GM18873 (cell line): ENCODE measurements around the gene ARHGEF10L.

ENCODE experiments used
- ATAC-seq: cut with Tn5 transposase; IDR thresholded peaks from one replicate; pipeline ENCODE4 v1.9.1; 2021; ENCODE audit warnings: mild to moderate bottlenecking, moderate library complexity, moderate number of reproducible peaks; ENCODE audit not compliant: unreplicated experiment, low FRiP score

Gene ARHGEF10L

DNA sequence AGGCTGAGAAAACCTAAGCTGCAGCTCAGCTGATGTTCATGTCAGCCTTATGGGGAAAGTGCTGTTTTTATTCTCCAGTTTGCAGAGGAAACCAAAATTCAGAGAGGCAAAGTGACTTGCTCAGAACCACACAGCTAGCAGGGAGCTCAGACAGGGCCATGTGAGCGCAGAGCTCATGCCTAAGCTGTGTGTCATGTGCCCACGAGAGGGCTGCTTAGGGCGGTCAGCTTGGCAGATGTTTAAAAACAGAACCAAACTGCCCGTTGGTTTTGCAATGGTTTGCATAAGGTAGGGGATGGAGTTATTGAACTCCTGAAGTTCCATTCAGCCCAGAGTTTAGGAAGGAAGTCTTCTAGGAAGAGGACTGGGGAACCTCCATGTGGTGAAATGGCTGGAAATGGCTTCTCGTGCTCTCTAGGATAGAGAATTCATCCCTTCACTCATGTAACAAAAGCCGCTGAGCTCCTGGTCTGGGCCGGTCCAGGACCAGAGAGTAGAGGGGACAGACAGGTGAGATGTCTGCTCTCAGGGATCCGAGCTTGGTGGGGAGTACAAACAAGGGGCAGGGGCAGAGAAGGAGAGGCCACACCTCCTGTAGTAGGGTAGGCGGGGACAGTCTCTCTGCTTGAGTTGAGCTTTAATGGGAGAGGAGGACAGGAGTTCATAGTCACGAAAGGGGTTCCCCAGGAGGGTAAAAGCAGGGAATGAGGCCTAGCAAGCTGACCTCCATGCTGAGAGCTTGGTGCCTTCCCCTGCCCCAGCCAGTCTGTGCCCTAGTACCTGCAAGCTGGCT is 46.9 kb downstream of the ARHGEF10L start:
- ATAC-seq, result no peak

DNA sequence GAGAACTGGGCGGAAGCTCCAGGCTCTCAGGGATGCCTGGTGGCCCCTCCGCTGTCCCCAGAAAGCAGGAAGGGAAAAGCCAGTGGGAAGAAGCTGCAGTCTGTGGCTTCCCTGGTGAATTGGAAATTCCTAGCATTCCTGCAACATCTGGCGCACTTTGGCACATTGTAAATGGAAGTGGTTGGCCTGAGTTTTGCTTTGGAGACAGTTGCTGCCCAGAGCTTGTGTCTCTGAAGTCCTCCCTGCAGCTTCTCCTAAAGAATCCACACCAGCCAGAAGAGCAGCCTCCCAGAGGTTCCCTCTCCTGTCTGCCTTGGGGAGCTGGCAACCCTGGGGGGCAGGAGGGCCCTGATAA is 48.2 kb downstream of the ARHGEF10L start:
- no peak for ATAC-seq

DNA sequence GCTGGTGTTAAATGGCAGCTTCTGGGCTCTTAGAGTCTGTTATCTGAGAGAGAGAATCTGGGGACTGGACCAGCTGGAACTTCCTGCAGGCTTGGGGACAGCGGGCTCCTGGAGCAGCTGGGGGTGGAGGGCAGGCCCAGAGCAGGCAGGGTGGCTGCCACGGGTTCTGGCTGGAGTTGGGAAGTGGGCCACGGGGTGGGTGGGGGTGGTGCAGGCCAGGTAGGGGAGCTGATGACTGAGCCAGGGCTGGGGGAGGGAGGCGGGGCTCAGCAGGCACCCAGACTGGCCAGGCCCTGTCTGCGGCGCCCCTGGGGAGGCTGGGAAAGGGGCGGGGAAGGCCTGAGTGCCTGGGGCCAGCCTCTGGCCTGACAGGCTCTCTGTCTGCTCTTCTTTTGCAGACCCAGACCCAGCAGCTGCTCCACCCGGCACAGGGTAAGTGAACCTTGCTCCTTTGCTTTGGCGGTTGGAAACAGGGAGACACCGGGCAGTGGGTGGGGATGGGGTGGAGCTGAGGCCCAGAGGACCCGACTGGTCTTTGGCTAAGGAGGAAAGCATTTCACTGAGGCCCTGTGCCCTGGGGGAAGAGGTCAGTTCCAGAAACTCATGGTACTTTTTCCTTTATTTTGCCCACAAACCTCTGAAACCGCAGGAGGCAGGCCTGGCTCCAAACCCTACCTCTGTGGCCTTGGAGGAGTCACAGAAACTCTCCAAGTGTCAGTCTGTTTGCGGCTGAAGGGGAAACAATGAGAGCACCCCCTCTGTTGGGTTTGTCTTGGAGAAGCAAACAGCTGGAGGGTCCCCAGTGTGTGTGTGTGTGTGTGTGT is 48.8 kb downstream of the ARHGEF10L start:
- no peak for ATAC-seq

DNA sequence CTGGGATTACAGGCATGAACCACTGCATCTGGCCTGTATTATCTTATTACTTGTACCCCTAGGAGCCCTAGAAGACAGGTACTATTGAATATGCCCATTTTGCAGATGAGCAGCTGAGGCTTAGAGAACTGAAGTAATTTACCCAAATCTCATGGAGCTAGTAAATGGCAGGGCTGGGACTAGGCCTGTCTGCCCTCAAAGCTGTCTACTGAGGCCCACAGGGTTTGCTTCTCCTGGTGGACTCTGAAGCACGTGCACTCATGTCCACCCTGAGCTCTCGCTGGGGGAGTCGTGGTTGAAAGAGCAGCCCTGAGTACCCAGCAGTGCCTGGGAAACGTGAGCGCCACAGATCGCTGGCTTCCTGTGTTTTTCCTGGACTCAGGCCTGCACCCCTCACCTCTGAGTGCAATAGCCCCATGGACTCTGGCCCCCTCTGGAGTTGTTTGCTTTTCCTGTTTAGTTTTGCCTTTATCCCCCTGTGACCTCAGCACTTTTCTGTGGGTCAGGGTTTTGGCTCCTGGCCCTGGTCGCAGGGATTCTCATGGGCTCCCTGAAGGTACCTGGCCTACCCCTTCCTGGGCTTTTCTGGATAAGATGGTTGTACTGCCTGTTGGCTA is 52.4 kb downstream of the ARHGEF10L start:
- no peak for ATAC-seq

DNA sequence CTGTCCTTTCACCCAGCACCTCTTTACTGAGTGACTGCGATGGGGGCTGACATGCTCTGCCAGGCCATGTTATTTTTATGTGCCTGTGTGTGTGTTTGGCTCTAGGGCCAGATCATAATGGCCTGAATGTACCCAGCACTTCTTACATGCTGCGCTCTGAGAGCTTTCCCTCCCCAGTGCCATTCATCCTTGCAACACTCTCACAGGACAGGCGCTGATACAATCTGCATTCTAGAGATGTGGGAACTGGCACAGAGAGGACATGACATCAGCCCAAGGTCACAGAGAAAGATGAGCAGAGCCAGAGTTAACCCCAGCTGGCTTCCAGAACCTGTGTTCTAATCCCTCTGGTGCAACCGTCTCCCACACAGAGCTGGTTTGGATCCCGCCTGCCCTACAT is 54.5 kb downstream of the ARHGEF10L start:
- ATAC-seq, result no peak

DNA sequence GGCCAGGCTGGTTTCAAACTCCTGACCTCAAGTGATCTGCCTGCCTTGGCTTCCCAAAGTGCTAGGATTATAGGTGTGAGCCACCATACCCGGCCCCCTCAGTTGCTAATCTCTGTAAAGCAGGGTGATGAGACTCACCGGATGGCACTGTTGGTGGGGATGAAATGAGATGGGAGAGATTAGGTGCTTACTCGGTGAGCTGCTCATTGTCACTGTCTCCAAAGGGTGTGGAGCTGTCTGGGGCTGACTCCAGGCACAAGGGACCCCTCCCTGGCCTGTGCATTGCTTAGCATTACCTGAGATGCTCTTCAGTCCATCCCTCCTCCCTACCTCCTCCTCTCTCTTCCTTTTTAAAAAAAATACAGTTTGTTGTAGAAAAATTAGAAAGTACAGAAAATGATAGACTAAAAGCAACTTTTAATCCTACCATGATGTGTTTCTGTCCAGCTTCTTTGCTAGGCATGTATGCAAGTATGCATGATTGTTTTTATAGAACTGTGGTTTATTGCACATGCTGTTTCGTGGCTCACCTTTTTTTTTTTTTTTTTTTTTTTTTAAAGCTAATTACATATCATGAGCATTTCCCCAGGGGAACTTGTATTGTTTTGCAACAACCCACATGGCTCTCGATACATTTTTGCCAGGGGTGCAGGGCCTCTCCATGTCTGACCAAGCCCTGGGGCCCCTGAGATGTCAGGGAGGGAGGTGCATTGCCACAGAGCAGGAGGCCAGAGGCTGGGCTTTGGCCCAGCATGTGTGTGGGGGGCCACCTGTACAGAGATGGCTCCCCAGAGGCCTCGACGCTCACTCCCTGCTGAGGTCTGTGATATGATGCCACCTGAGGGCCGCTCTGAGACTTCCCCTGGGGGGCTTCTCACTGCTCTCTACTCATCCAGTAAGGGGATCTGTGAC is 55.4 kb downstream of the ARHGEF10L start:
- no peak for ATAC-seq

DNA sequence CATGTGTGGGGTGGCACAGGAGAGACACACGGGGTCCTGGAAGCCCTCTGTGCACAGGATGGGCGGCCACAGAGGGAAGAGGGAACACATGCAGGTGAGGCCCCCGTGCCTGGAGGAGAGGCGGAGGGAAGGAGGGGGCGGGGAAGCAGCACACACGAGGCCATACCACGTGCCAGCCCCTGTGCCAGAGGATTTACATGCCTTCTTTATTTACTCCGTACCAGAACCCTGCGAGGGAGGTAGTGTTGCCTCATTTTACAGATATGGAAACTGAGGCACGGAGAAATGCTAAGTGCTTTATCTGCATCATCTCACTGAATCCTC is 56.1 kb downstream of the ARHGEF10L start:
- no peak for ATAC-seq

DNA sequence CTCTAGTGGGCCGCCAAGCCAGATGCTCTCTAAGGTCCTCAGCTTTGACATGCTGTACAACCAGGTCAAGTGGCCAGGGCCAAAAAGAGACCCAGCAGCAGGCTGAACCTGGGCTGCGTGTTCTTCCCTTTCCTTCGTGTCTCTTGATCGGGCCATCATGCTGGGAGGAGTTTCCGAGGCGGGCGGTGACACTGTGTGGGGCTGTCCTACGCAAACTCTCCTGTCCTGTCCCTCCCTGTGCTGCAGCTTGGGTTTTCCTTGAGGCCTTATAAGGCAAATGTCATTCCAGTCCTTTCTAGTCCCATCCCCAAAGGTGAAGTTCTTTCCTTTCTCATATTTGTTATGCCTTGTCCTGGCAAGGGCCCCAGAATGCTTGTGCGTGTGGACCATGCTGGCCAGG is 56.7 kb downstream of the ARHGEF10L start:
- no peak for ATAC-seq

DNA sequence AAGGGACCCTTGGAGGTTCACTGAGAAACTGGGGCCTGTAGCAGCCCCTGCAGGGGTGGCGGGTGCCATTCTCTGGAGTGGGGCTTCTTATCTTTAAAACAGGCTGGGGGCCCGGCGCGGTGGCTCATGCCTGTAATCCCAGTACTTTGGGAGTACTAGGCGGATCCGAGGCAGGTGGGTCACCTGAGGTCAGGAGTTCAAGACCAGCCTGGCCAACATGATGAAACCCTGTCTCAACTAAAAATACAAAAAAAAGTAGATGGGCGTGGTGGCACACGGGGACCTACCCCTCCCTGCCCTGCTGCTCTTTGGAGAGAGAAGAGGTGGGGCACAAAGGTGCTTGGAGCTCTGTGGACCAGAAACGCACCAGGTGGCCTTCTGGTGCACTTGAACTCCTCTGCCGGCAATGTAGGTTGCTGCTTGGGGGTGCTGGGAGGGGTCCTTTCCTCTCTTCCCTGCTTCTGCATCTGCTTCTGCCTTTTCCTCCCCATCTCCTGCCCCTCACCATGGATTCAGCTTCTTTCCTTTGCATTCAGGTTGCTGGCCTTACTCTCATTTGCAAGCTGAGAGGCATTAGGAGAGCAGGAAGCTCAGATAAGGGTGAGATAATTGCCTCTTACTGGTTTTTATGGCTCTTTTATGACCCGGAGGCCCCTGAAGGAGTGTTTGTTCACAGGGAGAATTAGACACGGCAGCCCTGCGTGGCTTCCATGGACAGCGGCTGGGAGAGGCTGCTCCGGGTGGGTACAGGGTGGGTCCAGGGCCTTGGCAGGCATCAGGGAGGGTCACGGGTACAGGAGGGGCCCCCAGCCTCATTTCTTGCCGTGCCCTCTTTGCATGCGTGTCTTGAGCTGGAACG is 57.4 kb downstream of the ARHGEF10L start:
- ATAC-seq, result no peak

DNA sequence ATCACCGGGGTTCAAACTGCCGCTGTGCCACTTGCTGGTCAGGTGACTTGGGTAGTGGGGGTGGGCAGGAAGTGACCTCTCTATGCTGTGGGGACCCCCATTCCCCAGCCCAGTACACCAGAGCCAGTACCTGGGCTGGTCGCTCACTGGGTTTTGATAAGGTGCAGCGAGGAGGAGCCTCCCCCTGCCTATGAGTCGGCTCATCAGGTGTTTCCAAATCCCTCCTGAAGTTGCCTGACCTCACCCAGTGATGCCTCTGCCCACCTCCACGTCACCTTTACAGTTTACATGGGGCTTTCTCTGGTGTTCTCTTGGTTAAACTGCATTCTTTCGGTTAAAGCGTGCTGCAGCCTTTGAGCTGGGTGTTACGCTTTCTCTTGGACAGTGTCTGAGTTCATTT is 58.2 kb downstream of the ARHGEF10L start:
- ATAC-seq, result no peak

DNA sequence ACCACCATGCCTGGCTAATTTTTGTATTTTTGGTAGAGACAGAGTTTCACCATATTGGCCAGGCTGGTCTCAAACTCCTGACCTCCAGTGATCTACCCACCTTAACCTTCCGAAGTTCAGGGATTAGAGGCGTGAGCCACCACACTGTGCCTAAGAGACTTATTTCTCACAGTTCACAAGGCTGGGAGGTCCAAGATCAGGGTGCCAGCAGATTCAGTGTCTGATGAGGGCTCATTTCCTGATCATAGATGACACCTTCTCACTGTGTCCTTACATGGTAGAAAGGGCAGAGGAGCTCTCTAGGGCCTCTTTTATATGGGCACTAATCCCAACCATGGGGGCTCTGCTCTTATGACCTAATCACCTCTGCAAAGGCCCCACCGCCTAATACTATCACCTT is 58.8 kb downstream of the ARHGEF10L start:
- ATAC-seq, result no peak

DNA sequence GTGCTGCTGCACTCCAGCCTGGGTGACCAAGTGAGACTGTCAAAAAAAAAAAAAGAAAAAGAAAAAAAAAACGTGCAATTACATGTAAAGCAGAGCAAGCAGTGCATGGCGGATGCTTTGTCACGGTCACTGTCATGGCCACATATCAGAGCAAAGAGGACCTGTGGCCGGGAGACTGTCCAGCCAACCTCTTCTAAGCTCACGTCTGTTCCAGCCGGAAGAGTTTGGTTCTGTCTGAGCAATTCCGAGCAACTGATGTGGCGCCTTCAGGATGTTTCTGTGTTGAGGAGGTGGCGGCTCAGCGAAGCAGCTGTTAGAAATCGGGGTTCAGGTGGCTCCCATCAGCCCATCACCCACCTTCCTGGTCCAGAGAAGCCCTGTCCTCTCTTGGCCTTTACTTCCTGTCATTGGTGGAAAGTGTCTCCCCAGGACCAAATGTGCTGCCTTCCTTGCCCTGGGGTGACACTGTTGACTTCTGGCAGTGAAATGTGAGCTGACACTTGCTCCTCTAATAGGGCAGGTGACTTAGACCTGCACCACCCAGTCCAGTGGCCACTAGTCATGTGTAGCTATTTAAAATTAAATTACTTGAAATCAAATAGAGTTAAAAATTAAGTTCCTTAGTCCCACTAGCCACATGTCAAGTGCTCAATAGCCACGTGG is 59.9 kb downstream of the ARHGEF10L start:
- no peak for ATAC-seq

DNA sequence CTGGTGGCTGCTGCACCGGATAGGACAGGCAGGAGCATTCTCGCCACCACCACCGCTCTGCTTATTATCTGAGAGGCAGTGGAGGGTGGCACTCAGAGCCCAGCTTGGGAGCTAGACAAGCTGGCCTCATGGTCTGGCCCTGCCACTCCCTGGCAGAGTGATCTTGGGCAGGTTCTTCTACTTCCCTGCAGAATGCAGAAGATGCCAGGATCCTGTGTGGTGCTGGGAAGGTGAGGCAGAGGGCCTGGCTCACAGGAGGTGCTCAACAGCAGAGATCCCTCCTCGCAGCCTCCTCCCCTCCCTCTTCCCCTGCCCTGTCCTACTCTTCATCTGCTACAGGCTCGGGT is 60.4 kb downstream of the ARHGEF10L start:
- ATAC-seq, result no peak

DNA sequence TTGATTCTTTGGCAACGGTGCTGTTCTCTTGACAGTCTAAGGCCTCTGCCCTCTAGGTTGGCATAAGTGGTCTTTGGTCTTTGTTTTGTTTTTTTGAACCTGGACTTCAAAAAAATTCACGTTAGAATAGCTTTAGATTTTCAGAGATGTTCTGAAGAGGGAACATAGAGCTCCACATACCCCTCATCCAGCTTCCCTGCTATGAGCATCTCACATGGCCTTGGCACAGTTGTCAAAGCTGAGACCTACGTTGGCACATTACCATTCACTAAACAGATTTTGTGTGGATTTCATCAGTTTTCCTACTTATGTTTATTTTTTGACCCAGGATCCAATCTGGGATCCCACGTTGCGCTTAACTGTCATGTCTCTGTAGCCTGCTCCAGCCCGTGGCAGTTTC is 60.8 kb downstream of the ARHGEF10L start:
- no peak for ATAC-seq

DNA sequence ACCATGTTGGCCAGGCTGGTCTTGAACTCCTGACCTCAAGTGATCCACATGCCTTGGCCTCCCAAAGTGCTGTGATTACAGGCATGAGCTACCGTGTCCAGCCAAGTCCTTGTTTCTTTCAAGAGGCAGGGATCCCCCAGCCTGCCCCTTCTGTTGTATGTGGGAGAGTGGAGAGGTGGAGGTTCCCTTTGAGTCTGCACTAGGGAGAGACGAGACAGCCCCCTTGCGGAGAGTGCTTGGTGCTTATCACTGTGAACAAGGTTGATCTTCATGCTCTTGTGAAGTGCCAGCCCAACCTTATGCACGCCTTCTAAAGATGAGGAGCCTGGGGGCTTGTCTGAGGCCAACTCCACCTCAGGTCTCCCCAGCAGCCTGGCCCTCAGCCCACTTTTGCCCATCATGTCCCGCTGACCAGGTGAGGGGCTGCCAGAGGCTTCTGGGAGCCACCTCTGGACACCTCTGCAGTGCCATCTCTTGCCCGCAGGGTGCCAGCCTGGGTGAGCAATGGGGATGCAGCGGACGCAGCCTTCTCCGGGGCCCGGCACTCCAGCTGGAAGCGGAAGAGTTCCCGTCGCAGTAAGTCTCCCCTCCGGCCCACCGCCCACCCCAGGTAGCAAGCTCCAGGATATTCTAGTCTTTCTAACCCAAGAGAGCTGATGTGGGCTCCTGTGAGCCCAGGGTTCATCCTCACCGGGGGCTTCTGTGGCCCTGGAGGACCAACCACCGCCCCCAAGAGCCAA is 62.3 kb downstream of the ARHGEF10L start:
- no peak for ATAC-seq

DNA sequence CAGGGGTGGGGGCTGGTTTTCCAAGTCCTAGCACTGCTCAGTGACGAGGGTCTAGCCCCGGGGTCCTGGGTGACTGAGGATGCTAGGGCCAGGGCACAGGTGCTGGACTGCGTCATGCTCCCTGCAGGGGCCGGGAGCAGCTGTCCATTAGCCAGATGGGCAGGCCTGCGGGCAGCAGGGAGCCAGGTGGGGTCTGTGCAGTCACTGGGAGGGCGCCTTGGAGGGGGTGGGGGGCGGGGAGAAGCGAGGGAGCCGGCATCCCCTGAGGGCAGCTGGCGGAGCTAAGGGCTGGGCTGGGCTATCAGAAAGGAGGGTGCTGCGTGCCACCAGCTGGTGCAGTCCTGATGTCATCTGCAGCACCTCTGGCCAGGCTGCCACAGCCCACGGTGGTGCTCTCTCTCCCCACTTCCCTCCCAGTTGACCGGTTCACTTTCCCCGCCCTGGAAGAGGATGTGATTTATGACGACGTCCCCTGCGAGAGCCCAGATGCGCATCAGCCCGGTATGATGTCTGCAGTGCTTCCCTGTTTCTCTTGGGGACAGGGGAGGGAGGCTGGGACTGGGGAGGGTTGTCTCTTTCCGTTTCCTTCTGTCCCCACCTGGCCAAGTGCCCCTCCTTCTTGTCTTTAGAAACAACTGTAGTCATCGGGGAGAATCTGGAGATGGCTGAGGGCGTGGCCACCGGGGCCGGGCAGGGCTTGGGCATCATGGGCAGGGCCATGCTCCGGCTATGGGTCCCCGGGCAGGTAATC is 63.8 kb downstream of the ARHGEF10L start:
- no peak for ATAC-seq

DNA sequence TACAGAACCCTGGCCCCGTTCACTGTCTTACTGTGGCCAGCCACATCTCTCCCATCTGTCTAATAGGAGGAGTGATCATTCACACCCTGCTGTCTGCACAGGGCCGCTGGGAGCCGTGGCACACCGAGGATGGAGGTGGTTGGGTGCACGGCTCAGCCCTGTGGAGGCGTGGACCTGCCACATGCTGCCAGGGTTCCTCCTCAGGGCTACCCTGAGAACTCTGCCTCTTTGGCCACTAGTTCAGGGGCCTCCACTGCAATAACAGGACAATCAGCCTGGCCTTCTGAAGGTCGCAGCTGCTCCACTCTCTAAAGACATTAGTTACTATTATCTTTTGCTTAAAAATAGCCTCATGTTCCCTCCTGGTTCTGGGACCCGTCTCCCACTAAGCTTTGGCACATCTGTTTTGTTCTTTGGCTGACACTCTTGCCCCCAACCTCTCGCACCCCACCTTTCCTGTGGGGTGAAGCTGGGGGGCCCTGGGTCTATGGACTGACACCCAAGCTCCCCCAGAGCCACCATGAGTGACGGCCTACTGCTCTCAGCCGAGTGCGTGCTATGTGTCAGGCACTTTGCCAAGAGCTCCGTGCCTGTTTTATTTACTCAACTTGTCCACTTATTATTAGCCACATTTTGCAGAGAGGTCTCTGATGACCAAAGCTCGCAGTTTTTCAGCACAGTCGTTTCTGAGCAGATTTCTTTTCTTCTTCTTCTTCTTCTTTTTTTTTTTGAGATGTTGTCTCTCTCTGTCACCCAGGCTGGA is 66.3 kb downstream of the ARHGEF10L start:
- no peak for ATAC-seq
